Stimulated activated CD8-positive, alpha-beta memory T cell treated with anti-CD3 and anti-CD28 coated beads, Interleukin-2, amount 100 ng/mL, for 48 hours (primary cell): Measurements from ENCODE around the gene AIFM1.
A peak's percentile ranks its signal among the peaks of the same experiment; 100 is the strongest.
"Not testable (repeated sequence)": the region's sequence is repeated elsewhere in the genome, so short reads cannot be mapped to it uniquely, and the experiment has no call there.

Source experiments
- DNase-seq, 2 donors: peaks; one replicate each; pipeline ENCODE4 v3.0.0-alpha.2; 2020; ENCODE audit warnings: low read depth in 2 of 2

AIFM1 gene

GRCh38 chrX:130119312-130119898, 46.2 kb downstream of the AIFM1 start:
- DNase-seq, result no peak

GRCh38 chrX:130118441-130119311, 47.0 kb downstream of the AIFM1 start:
- DNase-seq, result no peak

GRCh38 chrX:130117166-130117565, 48.5 kb downstream of the AIFM1 start:
- DNase-seq, result no peak

- not testable (repeated sequence) for DNase-seq
Observed at GRCh38 chrX:130115119-130115885, 50.3 kb downstream of the AIFM1 start.

- DNase-seq, result no peak
Observed at GRCh38 chrX:130114141-130114588, 51.5 kb downstream of the AIFM1 start.

- DNase-seq, result no peak
Observed at GRCh38 chrX:130111220-130112154, 54.2 kb downstream of the AIFM1 start.

- DNase-seq, result peak in 1 of 2 donors; percentile 34
Observed at GRCh38 chrX:130110379-130111219, 55.0 kb downstream of the AIFM1 start, which contains the start of gene ELF4. Gene ELF4 (minus strand): TSS chrX:130110497. CDS start chrX:130081330, 29,167 bp downstream.

- no peak for DNase-seq
Observed at GRCh38 chrX:130109429-130110378, 55.9 kb downstream of the AIFM1 start.

GRCh38 chrX:130108647-130109428, 56.8 kb downstream of the AIFM1 start:
- DNase-seq, result no peak

GRCh38 chrX:130106071-130106470, 59.6 kb downstream of the AIFM1 start:
- DNase-seq, result no peak

- DNase-seq, result no peak
Observed at GRCh38 chrX:130105244-130105643, 60.4 kb downstream of the AIFM1 start.

- DNase-seq, result no peak
Observed at GRCh38 chrX:130103605-130104004, 62.0 kb downstream of the AIFM1 start.

- DNase-seq, result no peak
Observed at GRCh38 chrX:130100180-130100579, 65.5 kb downstream of the AIFM1 start.

- no peak for DNase-seq
Observed at GRCh38 chrX:130098210-130098552, 67.5 kb downstream of the AIFM1 start.

GRCh38 chrX:130097507-130098209, 68.0 kb downstream of the AIFM1 start:
- no peak for DNase-seq

- no peak for DNase-seq
Observed at GRCh38 chrX:130095249-130096030, 70.2 kb downstream of the AIFM1 start.

GRCh38 chrX:130094696-130095095, 70.9 kb downstream of the AIFM1 start:
- no peak for DNase-seq
